ENCODE measurements around the gene MACROH2A1.

The MACROH2A1 gene

DNA sequence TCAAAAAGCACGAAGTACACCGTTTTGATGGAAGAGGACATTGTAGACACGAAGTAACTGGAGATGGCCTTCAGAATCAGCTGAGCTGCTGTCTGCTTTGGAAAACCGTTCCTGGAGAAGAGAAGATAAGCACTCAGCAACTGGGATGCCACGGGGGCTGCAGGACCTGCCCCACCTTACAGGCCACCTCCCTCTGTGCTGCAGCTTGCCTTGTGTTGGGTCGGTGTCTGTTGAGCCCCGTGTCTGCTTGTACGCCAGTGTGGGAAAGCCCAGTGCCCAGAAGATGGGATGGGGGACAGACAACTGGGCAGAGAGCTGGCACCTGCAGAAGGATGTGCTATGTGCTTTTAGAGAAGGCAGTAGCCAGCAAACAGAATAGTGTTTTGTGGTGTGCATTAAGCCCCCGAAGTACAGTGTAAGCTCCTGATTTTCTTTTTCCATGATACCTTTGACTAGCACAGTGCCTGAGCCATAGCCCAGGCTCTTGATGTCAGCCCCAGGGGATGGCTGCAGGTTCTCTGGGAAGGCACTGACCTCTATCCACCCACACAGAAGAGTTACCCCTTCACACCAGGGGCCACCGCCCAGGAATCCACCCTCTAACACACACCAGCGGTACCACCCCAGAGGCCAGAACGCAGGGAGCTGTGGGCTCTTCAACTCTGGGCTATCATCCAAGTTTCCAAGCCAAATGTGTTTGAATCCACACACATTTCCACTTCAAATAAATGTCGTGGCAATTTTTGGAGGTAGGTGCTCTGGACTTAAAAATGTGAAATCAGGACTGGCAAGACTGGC is 63.8 kb downstream of the MACROH2A1 start:
- in situ Hi-C loops (cut with MboI; ENCODE audit: low sequenced_read_pairs), result no loop called here

DNA sequence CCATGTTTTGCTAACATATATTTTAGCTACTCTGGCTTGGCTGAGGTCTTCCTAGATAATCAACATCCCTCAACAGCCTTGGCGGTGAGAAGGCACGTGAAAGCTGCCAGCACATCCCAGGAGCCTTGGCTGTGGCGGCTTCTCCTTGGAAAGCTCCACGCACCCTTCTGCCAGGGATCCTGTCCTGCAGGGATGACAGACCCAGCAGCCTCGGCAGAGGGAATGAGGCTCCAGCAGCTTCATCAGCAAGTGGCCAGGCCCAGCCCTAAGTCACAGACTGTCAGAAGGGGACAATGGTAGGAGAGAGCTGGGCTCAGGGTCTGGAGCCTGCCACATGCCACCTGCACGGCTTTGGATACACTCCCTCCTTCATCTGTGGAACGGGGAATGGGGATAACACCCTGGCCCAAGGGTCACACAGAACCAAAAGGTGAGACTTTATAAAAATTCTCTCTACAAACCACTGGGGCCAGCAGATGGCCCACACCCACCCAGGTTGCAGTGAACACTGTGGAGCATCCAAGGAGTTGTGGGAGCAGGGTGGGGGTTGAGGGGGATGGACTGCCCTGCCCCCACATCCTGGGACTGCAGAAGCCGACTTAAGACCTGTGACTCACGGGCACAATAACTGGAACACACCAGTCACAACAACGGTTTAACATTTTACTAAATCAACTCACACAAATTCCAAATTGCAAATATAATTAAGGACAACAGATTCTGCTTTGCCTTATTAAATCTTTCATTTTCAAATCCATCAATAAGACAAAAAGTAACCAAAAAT is 65.1 kb downstream of the MACROH2A1 start:
- in situ Hi-C loops (cut with MboI; ENCODE audit: low sequenced_read_pairs), result no loop called here

DNA sequence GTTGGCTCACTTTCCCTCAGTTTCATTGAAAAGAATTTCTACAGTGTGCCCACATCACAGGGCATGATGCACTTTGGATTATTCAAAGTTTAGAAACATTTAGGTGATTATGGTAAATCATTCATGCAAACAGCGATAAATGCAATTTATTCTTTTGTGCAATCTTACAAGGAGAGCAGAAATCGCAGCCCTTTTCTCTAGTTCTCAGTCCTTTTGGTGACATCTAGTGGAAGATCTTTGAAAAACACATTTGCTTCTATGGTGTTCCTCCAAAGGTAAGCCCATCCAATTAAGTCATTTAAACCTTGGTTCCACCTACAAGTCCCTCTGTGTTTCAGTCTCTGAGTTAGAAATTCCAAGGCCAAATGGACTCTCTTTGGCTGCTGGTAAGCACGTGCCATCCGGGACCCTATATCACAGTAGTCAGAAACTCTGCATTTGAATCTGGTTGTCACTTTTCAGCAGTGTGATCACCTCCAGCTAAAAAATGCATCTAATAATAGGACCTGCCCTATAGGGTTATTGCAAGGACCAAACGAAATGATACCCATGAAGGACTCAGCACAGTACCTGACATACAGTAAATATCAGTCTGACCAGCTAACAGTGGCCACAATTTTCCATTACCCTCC is 66.4 kb downstream of the MACROH2A1 start:
- in situ Hi-C loops (cut with MboI; ENCODE audit: low sequenced_read_pairs), result no loop called here

DNA sequence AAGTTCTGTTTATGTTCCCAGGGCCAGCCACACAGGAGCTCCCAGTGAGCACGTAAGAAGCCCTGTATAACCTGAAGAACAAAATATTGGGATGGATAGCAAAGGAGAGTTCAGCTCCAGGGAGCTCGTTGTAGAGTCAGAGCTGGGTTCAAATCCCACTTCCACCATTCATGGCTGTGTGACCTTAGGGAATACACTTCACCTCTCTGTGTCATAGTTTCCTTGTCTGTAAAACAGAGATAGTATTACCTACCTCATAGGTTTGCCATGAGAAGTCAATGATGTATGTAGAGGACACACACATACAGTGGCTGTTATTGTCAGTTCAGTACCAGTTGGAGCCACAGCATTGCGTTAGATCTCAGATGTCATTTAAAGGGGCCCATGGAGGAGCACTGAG is 67.4 kb downstream of the MACROH2A1 start:
- in situ Hi-C loops (cut with MboI; ENCODE audit: low sequenced_read_pairs), result no loop called here

DNA sequence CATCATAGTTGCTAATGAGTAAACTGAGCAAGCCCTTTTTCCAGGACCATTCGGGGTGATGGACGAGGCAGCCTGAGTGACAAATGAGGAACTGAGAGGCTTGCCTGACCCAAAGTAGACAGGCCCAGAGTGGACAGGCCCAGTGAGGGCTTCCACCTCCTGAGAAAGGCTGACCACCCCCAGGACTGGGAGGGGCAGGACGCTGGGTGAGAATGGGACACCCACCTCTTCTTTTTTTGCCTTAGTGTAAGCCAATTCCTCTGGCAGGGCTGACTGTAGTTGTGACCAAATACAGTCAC is 68.3 kb downstream of the MACROH2A1 start:
- in situ Hi-C loops (cut with MboI; ENCODE audit: low sequenced_read_pairs), result no loop called here

DNA sequence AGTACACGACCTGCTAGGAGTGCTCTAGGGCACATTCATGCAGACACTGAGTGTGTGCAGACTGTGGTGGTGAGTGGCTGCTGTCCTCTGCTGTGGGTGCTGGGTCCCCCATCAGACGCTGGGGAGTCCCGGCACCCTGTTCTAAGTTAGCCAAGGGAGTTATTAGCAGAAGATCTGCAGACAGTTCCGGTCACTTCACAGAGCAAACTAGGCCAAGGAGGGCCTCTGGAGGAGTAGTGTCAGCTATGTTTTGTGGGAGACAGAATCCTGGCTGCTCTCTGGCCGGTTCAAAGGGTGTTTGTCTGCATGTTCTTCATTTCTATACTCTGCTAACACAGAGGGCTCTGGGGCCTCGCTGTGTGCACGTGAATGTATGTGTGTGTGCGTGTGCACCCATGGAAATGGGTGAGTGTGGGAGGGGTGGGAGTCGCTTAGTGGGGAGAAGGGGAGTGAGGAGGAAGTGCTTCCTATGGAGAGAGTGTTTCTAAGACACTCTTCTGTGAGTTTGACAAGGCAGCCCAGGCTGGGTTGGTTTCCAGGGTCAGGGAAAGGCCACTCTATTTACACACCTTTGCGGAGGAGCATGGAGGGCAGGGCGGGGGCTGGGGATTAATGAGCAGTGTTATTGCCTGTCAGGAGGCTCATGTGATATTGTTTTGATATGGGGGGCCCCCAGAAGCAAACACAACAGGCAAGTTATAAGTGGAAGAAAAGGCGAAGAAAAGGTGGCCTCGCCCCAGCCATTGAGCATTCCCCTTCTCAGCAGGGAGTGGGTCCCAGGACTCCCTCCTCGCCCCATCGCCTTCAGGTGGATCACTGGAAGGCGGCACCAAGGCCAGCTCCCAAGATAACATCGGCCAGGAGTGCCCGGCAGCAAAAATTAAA is 68.9 kb downstream of the MACROH2A1 start:
- in situ Hi-C loops (cut with MboI; ENCODE audit: low sequenced_read_pairs), result no loop called here

DNA sequence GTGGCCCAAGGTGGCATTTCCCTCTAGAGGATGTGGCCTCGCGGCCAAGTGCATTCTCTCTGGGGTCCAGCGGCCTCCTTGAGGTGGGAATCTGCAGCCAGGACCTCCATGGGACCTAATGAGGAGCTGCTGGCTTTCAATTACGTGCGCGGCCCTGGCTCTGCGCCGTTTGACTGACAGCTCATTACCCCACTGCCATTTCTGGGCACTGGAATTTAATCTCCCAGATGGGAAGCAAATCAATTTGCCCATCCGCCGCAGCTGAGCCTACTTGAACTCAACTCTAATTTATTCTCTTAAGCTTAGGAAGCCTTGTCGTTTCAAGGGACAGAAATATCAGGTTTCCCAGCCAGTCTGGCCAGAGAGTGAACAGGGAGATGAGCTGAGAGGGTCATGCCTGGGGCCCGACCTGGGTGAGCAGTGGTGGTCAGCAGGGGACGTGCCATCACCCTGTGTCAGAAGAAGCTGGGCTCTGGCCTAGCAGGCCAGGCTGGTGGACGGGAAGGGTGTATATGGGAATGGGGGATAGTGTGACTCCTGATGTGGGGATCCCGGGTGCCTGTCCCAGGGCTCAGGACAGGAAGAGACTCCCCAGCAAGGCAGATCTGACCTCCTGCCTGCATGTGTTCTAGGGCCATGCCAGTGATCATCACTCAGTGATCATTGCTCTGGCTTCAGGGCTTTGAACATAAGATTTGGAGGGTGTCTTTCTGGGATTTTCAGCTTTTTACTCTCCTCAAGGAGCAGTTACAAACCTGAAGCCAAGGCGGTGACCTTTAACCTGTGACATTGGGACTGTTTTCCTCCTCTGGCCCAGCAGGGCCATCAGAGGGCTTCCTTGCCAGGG is 69.7 kb downstream of the MACROH2A1 start:
- in situ Hi-C loops (cut with MboI; ENCODE audit: low sequenced_read_pairs), result no loop called here

DNA sequence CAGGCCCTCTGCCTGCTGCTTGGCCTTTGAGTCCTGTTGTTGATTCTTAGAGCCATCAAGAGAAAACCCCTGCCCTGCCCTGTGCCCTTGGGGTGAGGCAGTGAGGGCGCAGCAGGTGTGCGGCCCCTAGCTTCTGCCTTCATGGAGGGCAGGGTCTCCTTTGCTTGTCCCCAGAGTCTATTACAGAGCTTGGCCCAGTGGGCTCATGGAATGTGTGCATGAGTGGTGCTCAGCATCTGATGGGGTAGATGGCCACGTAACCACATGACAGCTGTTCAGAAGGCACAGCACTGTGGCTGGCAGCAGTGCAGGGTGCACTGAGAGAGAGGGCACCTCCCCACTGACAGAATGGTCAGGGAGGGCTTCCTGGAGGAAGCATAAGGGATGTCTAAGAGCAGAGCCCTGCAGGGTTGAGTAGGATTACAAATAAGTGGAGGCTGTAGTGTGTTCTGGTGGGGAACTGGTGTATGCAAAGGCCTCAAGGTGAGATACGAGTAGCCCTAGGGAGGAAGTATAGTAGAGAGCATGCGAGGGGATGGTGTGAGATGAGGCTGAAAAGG is 70.8 kb downstream of the MACROH2A1 start:
- in situ Hi-C loops (cut with MboI; ENCODE audit: low sequenced_read_pairs), result no loop called here

DNA sequence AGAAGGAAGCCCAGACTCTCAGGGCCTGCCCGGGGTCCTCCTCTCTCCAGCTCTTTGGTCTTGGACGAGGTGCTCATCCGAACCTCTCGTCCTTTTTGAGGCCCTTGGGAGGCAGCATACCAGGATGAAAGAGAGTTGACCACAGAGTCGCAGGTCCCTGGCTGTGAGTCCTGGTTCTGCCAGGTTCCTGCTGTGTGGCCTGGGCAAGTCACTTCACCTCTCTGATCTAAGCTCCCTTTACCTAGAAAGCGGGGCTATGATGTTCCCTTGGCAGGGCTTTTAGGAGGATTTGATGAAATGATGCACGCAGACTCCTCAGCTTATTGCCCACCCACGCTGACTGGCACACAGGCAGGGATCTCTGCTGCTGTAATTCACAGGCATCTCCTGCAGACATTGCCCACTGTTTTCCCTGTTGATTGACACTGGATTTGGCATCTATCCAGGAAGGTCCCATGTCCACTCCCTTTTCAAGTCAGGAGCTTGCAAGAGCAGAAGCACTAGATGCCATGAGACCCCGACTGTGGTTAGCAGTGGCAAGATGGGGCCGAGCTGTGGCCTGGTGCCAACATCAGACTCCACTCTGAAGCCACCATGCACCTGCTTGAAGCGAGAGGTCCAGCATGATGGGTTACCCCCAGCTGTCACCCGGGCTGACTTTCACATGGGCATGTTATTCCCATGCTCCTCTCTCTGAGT is 71.5 kb downstream of the MACROH2A1 start:
- in situ Hi-C loops (cut with MboI; ENCODE audit: low sequenced_read_pairs), result no loop called here

DNA sequence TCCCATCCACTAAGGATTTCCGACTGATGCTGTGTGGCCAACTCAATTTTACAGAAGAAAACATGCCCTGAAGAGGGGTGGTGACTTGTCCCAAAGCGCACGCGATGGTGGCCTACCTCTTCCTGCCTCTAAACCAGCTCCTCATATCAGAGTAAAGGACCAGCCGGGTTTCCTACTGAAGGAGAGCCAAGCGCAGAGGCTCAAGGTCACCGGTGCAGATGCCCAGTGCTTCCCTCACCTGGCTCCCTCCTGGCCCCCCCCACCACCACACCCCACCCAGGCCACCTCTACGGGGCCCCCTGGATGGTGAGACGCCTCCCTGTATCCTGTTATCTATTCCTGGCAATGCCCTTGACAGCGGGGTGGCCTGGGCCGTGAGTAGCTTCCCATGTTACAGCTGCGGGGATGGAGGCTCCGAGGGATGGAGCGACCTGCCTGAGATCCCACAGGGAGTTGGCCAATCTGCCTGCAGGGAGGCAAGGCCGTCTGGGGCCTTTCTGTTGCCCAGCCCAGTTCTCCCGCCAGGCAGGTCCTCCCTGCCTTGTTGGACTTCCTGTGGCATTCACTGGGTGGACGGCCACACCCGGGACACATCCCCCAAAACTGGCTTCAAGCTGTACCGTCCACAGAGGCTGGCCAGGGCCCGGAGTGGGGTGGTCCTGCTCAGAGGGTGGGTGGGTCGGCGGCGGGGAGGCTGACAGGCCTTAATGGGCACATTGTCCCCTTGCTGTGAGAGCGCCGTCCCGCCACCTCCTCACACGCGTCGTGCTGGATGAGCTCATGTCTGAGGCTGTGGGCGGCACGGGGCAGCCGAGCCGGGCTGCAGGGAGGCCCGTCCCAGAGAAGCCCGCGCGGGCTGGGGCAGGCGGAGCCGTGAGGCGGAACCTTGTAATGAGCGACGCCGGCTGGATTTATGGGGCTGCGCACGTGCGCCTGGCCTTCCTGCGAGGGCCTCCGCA is 72.5 kb downstream of the MACROH2A1 start:
- in situ Hi-C loops (cut with MboI; ENCODE audit: low sequenced_read_pairs), result no loop called here

DNA sequence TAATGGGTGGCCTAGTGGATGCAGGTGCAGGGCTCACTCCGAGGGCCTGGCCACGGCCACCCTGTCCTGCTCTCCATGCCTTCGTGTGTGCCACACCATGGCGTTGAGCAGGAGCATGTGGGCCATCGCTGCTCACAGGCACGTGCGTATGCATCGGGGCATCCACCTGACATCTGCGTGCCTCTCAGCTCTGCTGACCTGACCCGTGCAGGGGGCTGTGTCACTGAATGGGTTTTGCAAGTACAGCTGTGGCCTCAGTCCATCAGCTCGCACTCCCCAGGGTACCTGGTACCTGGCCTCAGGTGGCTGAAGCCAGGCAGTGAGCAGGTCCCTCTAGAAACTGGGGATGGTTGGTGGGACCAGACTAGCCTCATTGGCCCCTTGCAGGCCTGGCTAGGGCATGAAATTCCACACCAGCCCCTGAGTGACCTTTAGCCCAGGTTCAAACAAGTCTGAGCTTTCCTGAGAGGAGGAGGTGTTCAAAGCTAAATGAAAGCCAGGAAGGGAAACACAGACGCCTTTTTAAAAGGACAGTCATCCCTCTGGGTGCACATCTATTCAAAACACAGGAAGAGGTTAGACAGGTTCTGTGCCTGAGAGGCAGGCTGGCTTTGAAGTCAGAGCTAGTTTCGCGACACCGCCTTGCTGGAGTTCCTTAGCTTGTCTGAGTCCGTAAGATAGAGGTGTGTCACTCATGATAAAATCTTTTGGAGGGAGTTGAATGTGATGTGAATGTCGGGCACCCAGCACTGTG is 74.0 kb downstream of the MACROH2A1 start:
- in situ Hi-C loops (cut with MboI; ENCODE audit: low sequenced_read_pairs), result no loop called here

DNA sequence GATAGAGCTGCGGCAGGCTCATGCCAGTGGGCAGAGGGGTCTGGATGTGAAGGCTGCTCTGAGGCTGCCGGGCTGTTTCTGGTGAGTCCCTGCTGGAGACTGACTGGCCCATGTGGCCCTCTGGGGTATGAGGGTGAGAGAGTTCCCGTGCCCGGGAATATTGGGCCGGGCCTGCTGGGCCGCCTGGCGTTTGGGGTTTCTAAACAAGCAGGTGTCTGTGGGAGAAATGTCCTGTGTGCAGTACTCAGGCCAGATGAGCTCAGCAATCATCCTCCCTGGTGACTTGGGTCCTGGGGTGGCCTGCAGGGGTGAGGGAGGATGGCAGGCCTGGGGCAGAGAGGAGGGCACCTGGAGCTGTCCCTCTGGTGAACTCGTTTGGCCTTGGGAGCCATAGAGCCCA is 74.9 kb downstream of the MACROH2A1 start:
- in situ Hi-C loops (cut with MboI; ENCODE audit: low sequenced_read_pairs), result no loop called here

DNA sequence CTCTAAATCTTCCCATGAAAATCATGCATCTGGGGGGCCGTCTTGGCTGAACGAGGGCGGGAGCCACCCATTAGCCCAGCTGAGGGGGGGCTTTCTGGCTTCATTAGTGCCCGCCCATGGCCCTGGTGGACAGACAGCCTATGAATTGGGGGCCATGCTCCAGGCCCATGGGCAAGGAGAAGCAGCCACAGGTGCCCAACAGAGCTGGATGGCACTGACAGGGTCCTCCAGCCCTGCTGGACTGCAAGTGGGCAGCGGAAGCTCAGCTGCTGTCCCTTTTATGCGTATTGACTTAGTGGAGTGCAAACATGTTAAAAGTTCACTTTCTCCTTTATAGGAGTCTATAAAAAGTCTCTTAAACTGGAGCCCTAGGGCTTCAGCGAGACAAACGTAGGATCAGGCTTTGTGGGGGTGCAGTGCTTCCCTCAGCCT is 75.3 kb downstream of the MACROH2A1 start:
- in situ Hi-C loops (cut with MboI; ENCODE audit: low sequenced_read_pairs), result no loop called here

DNA sequence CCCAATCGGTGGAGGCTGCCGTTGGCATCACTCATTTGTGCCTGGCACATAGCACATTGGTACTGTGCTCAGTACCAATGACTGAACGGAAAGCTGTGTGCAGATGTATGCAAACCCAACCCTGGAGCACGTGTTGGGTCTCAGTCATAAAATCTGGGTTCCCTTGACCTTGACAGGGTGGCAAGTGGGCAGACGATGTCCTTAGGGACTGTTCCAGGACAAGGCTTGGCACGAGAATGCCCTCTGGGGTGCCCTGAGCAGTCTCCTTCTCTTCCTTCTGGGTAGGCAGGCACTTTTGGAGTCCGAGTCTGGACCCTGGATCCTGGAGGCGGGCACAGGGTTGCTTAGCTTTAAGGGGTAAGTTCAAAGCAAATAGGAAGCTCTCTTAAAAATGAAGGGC is 75.8 kb downstream of the MACROH2A1 start:
- in situ Hi-C loops (cut with MboI; ENCODE audit: low sequenced_read_pairs), result no loop called here

DNA sequence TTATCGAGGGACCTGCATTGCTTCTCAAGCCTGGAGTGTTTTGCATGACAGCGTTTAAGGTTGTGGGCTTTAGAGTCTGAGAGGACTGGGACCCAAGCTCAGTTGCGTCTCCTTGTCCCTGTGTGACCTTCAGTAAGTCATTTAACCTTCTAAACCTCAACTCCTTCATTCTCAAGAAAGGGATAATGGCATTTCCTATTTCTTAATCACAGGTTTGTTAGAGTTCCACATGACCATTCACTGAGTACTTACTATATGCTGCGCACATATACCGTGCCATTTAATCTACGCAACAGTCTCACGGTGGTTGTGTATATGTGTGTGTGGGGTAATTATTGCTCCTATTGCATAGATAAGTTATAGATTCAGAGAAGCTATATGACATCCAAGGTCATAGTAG is 76.3 kb downstream of the MACROH2A1 start:
- in situ Hi-C loops (cut with MboI; ENCODE audit: low sequenced_read_pairs), result no loop called here

DNA sequence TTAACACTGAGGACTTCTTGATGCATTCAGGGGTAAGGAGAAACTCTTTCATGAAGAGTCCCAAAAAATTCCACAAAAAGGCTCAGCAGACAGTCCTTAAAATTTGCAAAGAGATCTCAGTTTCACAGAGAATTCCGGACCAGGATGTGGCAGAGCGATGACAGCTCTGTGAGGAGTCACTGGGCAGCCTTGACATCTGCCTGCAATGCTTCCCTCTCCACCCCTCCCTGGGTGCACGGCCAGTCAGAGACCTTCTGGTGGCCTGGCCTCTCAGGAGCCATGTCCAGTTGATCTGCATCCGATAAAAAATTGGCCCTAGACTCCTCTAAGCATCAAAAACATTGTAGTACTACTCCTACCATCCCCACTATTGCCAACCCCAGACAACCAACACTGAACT is 76.8 kb downstream of the MACROH2A1 start:
- in situ Hi-C loops (cut with MboI; ENCODE audit: low sequenced_read_pairs), result no loop called here

DNA sequence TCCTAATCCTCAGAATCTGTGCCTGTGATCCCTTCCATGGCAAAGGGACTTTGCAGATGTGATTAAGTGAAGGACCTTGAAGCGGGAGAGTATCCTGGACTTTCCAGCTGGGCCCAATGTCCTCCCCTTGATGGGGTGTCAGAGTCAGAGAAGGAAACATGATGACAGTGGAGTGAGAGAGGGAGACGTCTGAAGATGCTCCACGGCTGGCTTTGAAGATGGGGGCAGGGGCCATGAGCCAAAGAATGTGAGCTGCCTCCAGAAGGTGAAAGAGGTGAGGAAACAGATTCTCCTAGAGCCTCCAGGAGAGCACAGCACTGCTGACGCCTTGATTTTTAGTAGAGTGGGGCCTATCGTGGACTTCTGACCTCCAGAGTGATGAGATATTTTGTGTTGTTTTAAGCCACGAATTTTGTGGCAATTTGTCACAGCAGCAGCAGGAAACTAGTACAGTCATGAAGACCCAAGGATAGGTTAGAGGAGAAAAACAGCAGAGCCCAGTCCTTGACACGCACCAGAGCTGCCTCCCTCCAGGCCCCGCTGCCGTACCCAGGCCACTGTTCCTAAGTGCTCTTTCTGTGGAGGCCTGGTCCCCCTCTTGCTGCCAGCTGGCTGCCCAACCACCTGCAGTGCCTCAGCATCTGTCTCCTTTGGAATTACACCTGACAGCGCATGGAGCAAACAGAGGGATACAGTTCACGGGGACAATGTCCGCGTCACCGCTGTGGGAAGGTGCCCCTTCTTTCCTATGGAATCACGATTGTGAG is 78.1 kb downstream of the MACROH2A1 start:
- in situ Hi-C loops (cut with MboI; ENCODE audit: low sequenced_read_pairs), result no loop called here
